ENCODE data around the gene HIVEP3. TPM values are rescaled to one million over a fixed set of nuclear protein-coding genes. Genes with fewer than 3 reads are reported as not detected.

HIVEP3 gene
- total RNA-seq, 1 experiment from 2014 or later = 3.1 TPM

- intact Hi-C loops (cut with micrococcal nuclease; ENCODE audit: unreplicated experiment) = no loop called here
- H3K4me3 ChIP-seq (ENCODE audit: low read depth, low read length, poor library complexity, severe bottlenecking) = no peak overlapping the region
- TF ChIP-seq EZH2 (IDR thresholded peaks at IDR 0.05; ENCODE audit: borderline replicate concordance, low read depth, low read length, poor library complexity, severe bottlenecking) = no peak
- no peak for TF ChIP-seq CTCF (conservative IDR thresholded peaks at IDR 0.05; ENCODE audit: low read depth, low read length)
- H3K27me3 ChIP-seq (replicated peaks; ENCODE audit: insufficient read depth, low read depth, low read length, poor library complexity) = no peaks in the 10 kb centered on the region
- H3K27ac ChIP-seq (ENCODE audit: low read depth, low read length, poor library complexity, severe bottlenecking) = no peak overlapping the region
- no peak for DNase-seq (ENCODE audit: low spot score)
- no peaks in the 10 kb centered on the region for H3K36me3 ChIP-seq (ENCODE audit: insufficient read depth, low read length, poor library complexity, severe bottlenecking)
- H3K4me1 ChIP-seq (ENCODE audit: insufficient read depth, low read length, poor library complexity, severe bottlenecking) = no peaks in the 10 kb centered on the region
- CTCF ChIA-PET = no interaction called here
- POLR2A ChIA-PET (ENCODE audit: low non-redundant PET) = no interaction called here
- H3K9me3 ChIP-seq (ENCODE audit: low read depth, low read length, poor library complexity, severe bottlenecking) = no peaks in the 10 kb centered on the region
- no TSS peak for BruUV-seq (replicated peaks)
Measured at GRCh38 chr1:41807390-41807789, 111.3 kb downstream of the HIVEP3 start.

- intact Hi-C loops (cut with micrococcal nuclease; ENCODE audit: unreplicated experiment) = no loop called here
Measured at GRCh38 chr1:41806472-41807155, 112.1 kb downstream of the HIVEP3 start.

GRCh38 chr1:41805771-41806471, 112.8 kb downstream of the HIVEP3 start:
- no peak for TF ChIP-seq CTCF (conservative IDR thresholded peaks at IDR 0.05; ENCODE audit: low read depth, low read length)
- no peak for TF ChIP-seq EZH2 (IDR thresholded peaks at IDR 0.05; ENCODE audit: borderline replicate concordance, low read depth, low read length, poor library complexity, severe bottlenecking)
- ChIA-PET POLR2A (ENCODE audit: low non-redundant PET) (no interaction called here), CTCF (no interaction called here)
- Histone ChIP-seq H3K4me3 (ENCODE audit: low read depth, low read length, poor library complexity, severe bottlenecking) (no peak overlapping the region), H3K9me3 (ENCODE audit: low read depth, low read length, poor library complexity, severe bottlenecking) (no peaks in the 10 kb centered on the region), H3K4me1 (ENCODE audit: insufficient read depth, low read length, poor library complexity, severe bottlenecking) (no peaks in the 10 kb centered on the region), H3K27me3 (replicated peaks; ENCODE audit: insufficient read depth, low read depth, low read length, poor library complexity) (no peaks in the 10 kb centered on the region), H3K27ac (ENCODE audit: low read depth, low read length, poor library complexity, severe bottlenecking) (no peak overlapping the region), H3K36me3 (ENCODE audit: insufficient read depth, low read length, poor library complexity, severe bottlenecking) (no peaks in the 10 kb centered on the region)
- DNase-seq (ENCODE audit: low spot score) = no peak
- no TSS peak for BruUV-seq (replicated peaks)
- intact Hi-C loops (cut with micrococcal nuclease; ENCODE audit: unreplicated experiment) = no loop called here

More at GRCh38 chr1:41806472-41807155, 112.1 kb downstream of the HIVEP3 start:
- no peak for DNase-seq (ENCODE audit: low spot score)
- Histone ChIP-seq H3K27ac (ENCODE audit: low read depth, low read length, poor library complexity, severe bottlenecking) (no peak overlapping the region), H3K9me3 (ENCODE audit: low read depth, low read length, poor library complexity, severe bottlenecking) (no peaks in the 10 kb centered on the region), H3K36me3 (ENCODE audit: insufficient read depth, low read length, poor library complexity, severe bottlenecking) (no peaks in the 10 kb centered on the region), H3K4me1 (ENCODE audit: insufficient read depth, low read length, poor library complexity, severe bottlenecking) (no peaks in the 10 kb centered on the region), H3K27me3 (replicated peaks; ENCODE audit: insufficient read depth, low read depth, low read length, poor library complexity) (no peaks in the 10 kb centered on the region), H3K4me3 (ENCODE audit: low read depth, low read length, poor library complexity, severe bottlenecking) (no peak overlapping the region)
- no TSS peak for BruUV-seq (replicated peaks)
- ChIA-PET POLR2A (ENCODE audit: low non-redundant PET) (no interaction called here), CTCF (no interaction called here)
- TF ChIP-seq EZH2 (IDR thresholded peaks at IDR 0.05; ENCODE audit: borderline replicate concordance, low read depth, low read length, poor library complexity, severe bottlenecking) (no peak), CTCF (conservative IDR thresholded peaks at IDR 0.05; ENCODE audit: low read depth, low read length) (no peak)
